Adrenal gland (tissue), 5 donors: Measurements from ENCODE around the gene HDAC4.

Experiments used
- POLR2A ChIP-seq, 2 donors: fragments of 450-650 bp; IDR thresholded peaks; one replicate each; pipeline ENCODE4 v1.6.1; 2017; ENCODE audit warnings: antibody characterized with exemption in 2 of 2, mild to moderate bottlenecking in 2 of 2, moderate library complexity in 1 of 2
- TF ChIP-seq, protein P1 (sequence below), 6 experiments: fragments of 450-650 bp in 4 of 6; fragments of 200-600 bp in 2 of 6; sonication (generic) in 1 of 6; IDR thresholded peaks; 1 replicate in 5 of 6; 2 replicates in 1 of 6; pipeline versions ENCODE4 v1.5.1 to v1.8.0; 2016 to 2021; ENCODE audit warnings: antibody characterized with exemption in 6 of 6, mild to moderate bottlenecking in 2 of 6, moderate library complexity in 1 of 6
- donor health status: DM: no; HTN: no; CAD: no.

DNA sequence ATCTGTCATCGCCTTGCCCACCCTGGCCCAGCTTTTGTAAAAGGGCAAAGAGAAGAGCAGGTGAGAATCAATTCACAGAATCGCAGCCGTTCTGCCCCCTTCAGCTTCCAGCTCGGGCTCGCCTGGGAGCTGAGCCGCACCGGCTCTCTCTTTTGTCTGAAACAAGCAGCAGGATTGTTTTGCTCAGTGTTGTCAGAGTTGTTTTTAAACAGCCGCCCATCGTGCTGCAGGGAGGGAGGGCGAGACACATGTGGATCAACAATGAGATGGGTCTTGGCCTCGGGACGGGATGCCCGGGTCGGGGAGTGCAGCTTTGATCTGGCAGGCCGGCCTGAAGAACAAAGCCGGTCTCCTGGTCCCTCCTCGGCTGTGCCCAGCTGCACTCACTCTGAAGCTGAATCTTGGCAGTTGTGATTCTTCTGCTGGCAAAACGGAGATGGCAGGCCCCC lies 39.7 kb upstream of the HDAC4 start:
- TF ChIP-seq, protein P1, sequence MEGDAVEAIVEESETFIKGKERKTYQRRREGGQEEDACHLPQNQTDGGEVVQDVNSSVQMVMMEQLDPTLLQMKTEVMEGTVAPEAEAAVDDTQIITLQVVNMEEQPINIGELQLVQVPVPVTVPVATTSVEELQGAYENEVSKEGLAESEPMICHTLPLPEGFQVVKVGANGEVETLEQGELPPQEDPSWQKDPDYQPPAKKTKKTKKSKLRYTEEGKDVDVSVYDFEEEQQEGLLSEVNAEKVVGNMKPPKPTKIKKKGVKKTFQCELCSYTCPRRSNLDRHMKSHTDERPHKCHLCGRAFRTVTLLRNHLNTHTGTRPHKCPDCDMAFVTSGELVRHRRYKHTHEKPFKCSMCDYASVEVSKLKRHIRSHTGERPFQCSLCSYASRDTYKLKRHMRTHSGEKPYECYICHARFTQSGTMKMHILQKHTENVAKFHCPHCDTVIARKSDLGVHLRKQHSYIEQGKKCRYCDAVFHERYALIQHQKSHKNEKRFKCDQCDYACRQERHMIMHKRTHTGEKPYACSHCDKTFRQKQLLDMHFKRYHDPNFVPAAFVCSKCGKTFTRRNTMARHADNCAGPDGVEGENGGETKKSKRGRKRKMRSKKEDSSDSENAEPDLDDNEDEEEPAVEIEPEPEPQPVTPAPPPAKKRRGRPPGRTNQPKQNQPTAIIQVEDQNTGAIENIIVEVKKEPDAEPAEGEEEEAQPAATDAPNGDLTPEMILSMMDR (IDR thresholded peaks at IDR 0.05) = no peak
- TF ChIP-seq POLR2A (IDR thresholded peaks at IDR 0.05) = no peak
